HG03460 (cell line): Measurements from ENCODE around the gene TRIM64.
"Not testable (repeated sequence)": the region's sequence is repeated elsewhere in the genome, so short reads cannot be mapped to it uniquely, and the experiment has no call there.

Experiments
- ATAC-seq: cut with Tn5 transposase; IDR thresholded peaks from one replicate; pipeline ENCODE4 v1.9.1; 2021; ENCODE audit not compliant: unreplicated experiment

The TRIM64 gene

GRCh38 chr11:89965737-89966136 is at the start of gene TRIM64:
TSS of gene TRIM64 (plus strand) at chr11:89966037. CDS start at chr11:89968504, 2,467 bp downstream.
- not testable (repeated sequence) for ATAC-seq

- ATAC-seq, result no peak
These were observed 43.6 kb upstream of the TRIM64 start, which contains the start of gene TRIM49D1 for GRCh38 chr11:89922195-89922660. TSS of gene TRIM49D1 (minus strand) at chr11:89922245. CDS start at chr11:89917710, 4,535 bp downstream.

- not testable (repeated sequence) for ATAC-seq
These were observed 42.1 kb upstream of the TRIM64 start, which contains the start of gene TRIM49D2 for GRCh38 chr11:89923764-89924163. TSS of gene TRIM49D2 (plus strand) at chr11:89924064. CDS start at chr11:89926762, 2,698 bp downstream.

- not testable (repeated sequence) for ATAC-seq
These were observed 5.0 kb upstream of the TRIM64 start for GRCh38 chr11:89960833-89961232.
